HUDEP-2 (cell line): ENCODE results near the gene UBC.
"Not testable (repeated sequence)": the region's sequence is repeated elsewhere in the genome, so short reads cannot be mapped to it uniquely, and the experiment has no call there.

Source experiments
- DNase-seq, 76 experiments: peaks; one replicate each; lab custom pipeline; 2025; ENCODE audit not compliant: unreplicated experiment in 76 of 76; lab: John Stamatoyannopoulos, UW

The UBC gene

DNA sequence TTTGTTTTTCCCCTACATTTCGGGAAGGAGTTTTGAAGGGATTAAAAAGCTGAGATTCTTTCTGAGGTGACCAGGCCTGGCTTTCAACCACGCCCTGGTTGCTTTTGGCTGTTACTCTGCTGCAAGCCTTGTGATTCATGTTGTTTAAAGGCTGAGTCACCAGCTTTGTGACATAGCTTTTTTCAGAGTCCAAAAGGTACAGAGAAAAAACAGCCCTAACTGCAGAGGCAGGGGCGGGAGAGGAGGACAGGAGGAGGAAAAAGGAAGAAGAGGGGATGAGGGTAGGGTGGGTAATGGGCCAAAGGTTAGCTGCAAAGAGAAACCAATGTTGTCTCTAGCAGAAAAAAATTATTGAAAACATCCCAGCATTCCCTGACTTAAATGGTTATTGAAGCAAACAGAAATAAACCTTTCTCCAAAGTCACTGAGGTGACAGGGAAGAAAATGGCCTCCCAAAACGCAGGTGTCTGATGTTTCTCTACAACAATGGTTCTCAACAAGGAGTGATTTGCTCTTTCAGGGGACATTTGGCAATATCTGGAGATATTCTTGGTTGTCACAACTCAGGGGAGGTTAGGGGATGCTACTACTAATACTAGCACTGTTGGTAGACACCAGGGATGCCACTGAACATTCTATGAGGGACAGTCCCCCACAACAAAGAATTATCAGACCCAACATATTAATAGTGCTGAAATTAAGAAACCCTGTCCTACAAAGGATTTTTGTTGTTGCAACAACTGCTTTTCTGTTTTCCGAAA is 2.1 kb upstream of the UBC start:
- no peak for DNase-seq

DNA sequence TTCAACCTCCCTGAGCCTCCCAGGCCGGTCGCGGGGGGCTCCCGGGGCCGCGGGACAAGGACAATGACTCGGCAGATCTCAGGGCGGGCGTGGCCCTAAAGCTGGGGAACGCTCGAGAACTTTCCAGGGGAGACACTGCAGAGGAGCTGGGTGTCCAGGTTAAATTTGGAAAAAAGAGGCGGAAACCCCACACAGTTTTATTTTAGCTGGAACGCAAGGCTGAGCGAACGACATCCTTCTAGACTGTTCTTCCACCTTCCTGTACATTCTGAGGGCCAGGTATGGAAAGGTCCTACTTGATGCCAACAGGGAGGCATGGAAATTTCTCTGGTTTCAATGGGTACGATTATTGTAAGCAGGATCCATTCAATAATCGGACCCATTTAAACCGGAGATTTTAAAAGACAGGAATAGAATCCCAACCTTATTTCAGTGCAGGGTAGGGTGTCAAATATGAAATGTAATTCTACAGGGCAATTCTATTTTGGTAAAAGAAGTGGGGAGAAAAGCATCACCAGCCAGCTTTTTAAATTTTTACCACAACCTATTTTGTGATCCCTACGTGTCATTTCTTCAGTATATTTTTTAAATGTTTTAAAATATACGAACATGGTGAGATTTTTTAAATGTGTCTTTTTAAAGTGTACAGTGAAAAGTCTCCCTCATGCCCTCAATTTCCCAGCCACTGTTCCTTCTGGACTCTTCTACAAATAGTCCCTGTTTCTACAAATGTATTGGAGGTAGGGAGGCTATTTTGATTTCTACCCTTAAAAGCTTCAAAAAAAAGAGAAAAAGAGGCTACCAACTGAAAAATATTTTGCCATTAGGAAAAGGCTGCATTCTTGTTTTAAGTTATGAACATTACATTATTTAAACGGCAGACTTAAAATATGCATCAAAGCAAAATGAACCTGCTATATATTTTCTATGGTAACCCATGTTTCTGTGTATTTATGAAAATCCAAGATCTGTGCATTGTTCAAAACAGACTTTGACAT is 1.1 kb upstream of the UBC start:
- DNase-seq = no peak

DNA sequence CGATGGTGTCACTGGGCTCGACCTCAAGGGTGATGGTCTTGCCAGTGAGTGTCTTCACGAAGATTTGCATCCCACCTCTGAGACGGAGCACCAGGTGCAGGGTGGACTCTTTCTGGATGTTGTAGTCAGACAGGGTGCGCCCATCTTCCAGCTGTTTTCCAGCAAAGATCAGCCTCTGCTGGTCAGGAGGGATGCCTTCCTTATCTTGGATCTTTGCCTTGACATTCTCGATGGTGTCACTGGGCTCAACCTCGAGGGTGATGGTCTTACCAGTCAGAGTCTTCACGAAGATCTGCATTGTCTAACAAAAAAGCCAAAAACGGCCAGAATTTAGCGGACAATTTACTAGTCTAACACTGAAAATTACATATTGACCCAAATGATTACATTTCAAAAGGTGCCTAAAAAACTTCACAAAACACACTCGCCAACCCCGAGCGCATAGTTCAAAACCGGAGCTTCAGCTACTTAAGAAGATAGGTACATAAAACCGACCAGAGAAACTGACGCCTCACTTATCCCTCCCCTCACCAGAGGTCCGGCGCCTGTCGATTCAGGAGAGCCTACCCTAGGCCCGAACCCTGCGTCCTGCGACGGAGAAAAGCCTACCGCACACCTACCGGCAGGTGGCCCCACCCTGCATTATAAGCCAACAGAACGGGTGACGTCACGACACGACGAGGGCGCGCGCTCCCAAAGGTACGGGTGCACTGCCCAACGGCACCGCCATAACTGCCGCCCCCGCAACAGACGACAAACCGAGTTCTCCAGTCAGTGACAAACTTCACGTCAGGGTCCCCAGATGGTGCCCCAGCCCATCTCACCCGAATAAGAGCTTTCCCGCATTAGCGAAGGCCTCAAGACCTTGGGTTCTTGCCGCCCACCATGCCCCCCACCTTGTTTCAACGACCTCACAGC is 717 bp downstream of the UBC start:
- DNase-seq = no peak

DNA sequence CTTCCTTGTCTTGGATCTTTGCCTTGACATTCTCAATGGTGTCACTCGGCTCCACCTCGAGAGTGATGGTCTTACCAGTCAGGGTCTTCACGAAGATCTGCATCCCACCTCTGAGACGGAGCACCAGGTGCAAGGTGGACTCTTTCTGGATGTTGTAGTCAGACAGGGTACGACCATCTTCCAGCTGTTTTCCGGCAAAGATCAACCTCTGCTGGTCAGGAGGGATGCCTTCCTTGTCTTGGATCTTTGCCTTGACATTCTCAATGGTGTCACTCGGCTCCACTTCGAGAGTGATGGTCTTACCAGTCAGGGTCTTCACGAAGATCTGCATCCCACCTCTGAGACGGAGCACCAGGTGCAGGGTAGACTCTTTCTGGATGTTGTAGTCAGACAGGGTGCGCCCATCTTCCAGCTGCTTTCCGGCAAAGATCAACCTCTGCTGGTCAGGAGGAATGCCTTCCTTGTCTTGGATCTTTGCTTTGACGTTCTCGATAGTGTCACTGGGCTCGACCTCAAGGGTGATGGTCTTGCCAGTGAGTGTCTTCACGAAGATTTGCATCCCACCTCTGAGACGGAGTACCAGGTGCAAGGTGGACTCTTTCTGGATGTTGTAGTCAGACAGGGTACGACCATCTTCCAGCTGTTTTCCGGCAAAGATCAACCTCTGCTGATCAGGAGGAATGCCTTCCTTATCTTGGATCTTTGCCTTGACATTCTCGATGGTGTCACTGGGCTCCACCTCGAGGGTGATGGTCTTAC is 1.7 kb downstream of the UBC start:
- not testable (repeated sequence) for DNase-seq

DNA sequence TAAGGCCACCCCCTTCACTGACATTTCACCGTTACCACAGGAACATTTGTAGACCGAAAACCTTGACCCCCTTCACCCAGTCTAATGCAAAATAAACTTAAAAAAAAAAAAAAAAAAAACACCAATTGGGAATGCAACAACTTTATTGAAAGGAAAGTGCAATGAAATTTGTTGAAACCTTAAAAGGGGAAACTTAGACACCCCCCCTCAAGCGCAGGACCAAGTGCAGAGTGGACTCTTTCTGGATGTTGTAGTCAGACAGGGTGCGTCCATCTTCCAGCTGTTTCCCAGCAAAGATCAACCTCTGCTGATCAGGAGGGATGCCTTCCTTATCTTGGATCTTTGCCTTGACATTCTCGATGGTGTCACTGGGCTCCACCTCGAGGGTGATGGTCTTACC is 2.9 kb downstream of the UBC start:
- not testable (repeated sequence) for DNase-seq

DNA sequence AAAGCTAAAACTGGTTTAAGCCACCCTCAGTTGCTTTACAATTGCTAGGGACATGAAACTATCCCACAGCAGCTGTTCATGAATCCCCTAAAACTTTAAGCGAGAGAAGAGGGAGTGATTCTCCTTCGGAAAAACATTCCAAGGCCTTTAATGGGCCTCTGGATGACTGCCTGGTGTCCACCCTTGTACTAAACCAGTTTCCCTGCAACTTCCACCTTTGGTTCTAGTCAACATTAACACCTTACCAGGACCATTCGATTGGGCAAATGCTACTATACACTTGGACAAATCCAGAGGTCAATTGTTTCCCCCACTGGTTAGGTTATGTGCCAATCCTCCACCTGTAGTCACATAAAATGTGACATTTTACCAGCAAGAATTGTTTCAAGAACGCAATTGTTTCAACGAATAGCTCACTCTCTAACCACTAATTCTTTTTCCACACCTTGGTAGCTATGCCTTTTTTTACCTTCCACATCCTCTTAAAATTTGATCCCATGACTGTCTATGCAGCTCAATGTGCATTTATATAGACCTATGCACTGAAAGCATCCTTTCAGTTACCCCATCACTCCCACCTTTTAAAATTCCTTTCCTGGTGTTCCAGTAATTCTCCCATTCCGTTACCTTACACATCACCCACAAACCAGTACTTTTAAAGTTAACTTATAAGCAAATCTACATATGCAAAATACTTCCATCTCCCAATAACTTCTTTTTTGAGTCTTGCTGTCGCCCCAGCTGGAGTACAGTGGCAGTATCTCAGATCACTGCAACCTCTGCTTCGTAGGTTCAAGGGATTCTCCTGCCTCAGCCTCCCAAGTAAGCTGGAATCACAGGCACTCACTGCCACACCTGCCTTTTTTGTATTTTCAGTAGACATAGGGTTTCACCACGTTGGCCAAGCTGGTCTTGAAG is 3.6 kb downstream of the UBC start:
- no peak for DNase-seq

DNA sequence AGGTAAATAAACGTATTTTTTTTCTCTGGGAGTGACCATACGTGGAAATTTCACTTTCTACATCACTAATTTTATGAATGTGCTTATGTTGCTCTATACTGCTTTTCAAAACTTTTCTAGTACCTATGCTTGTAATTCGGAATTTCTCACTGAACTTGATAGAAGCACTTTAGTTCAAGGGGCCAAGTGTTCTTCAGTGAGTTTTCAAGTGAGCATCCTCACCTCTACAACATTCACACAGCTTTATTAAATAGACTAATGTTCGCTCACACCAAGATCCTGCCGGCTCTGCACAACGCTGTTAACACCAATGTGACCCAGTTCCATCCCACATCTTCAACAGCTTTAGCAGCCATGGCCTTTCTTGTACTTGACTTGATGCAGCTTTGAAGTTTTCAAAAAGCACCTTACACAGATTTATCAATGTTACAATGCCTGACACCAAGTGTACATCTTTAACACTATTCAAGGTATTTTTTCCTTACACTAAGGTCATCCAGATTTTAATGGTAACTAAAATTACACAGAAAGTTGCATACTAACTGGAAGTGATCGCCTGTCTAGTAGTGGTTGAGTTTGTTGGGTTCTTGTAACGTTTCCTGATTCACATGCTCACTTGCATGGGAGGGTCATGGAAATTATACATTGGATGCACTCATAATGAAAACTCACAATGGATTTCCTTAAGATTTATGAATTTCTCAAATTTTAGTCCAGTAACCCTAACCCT is 4.5 kb downstream of the UBC start:
- DNase-seq = no peak

DNA sequence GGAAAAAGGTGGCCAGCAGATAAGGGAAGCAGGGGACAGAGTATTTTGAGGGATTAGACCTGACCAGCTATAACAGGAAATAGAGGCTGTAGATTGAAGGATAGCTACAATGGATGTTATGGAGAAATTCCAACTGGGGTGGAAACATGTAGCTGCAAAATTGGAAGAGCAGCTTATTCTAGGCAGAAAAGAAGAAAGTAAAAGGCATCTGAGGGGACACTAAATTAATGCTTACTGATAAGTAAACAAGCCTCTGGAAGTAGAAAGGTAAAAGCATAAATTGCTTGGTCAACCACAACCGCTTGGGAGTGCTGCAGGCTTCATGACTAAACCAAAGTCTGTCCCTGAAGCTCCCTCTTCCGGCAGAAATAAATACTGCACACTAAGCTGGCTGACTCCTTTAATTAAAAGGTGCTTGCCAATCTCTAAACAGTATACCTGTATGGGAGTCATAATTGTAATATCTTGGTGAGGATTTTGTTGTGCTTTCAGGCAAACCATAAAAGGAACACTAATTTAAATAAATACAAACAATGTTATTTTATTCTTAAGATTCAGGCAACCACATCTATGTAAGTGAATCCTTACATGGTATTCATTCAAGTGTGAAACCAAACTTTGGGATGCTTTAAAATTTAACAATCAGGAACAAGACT is 7.7 kb downstream of the UBC start:
- no peak for DNase-seq

DNA sequence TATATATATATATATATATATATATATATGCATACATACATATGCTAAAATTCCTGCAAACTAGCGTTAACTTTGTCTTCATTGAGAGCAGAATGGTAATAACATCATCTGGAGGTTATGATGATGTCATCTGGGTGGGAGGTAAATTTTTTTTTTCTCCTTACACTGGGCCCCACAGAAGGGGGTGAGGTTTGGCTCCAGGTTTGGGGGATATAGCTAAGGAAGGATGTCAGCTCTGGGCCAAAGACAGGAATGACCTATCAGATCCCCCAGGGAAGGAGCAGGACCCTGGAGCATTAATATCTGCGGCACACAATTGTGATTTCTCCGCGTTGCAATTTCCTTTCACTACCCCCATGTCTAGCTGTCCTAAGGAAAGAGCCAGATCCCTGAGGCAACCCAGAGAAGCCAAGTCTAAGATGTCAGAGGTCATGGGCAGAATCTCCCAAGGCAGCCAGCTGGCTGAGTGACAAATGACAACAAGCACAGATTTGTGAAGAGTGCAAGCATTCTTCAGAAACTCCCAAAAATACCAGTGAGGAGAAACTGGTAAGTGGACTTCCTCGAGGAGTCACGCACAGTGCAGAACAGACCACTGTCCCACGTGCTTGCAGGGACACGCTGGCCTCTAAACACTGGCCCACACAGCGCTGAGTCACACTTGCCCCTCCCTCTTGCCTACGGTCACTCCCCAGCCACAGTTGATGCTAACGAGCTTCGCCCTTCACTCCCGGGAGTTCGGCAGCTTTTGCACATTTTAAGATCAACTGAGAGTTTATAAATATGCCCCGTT is 9.9 kb downstream of the UBC start:
- peak in 66 of 76 experiments; percentile 4 to 79 (median 44) for DNase-seq

DNA sequence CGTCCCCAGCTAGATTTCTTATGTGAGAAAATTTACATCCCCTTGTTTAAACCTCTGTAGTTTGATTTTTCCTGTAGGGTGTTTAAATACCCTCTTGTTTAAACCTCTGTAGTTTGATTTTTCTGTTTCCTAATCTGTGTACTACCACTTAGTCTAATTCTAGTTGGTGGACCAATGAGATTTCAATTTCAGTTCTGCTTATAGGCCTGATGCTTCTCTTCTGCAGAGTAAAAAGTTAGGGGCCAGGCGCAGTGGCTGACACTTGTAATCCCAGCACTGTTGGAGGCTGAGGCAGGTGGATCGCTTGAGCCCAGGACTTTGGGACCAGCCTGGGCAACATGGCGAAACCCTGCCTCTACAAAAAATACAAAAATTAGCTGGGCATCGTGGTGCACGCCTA is 11.5 kb downstream of the UBC start:
- DNase-seq = no peak

DNA sequence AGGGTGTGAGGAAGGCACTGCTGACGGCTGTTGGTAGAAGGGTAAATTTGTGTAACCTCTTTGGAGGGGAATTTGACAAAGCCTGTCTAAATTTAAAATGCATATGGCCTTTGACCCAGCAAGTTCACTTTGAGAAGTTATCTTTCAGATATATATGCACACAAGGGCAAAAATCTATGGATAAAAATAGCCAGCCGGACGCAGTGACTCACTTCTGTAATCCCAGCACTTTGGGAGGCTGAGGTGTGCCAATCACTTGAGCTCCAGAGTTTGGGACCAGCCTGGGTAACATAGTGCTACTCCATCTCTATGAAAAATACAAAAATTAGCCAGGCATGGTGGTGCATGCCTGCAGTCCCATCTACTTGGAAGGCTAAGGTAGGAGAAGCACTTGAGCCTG is 13.4 kb downstream of the UBC start:
- no peak for DNase-seq

DNA sequence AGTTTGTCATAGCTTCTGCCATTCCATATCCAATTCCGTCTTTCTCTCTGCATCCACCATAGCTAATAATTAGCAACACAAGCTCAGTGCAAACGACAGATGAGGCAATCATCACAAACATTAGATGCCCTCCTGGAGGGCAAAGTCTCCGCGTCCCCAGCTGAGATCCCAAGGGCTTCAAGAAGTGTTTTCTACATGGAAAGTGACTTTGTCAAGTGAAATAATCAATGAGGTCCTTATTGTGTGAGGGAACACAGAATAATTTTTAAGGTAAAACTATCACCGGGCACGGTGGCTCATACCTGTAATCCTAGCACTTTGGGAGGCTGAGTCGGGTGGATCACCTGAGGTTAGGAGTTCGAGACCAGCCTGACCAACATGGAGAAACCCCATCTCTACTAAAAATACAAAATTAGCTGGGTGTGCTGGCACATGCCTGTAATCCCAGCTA is 14.1 kb downstream of the UBC start:
- DNase-seq = not testable (repeated sequence)

DNA sequence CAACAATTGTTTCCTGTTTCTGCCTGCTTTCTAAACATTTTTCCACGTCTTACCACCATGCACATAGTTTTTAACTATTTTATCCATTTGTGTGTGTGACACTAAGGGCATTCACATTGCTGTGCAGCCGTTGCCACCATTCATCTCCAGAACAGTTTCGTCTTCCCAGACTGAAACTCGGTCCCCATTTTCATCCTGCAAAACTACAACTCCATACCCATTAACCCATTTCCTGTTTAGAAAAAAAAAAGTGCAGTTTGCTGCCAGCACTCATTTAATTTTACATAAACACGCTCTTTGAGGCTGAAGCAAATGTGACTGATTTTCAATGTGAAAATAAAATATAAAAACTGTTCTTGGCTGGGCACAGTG is 15.5 kb downstream of the UBC start:
- DNase-seq = no peak

DNA sequence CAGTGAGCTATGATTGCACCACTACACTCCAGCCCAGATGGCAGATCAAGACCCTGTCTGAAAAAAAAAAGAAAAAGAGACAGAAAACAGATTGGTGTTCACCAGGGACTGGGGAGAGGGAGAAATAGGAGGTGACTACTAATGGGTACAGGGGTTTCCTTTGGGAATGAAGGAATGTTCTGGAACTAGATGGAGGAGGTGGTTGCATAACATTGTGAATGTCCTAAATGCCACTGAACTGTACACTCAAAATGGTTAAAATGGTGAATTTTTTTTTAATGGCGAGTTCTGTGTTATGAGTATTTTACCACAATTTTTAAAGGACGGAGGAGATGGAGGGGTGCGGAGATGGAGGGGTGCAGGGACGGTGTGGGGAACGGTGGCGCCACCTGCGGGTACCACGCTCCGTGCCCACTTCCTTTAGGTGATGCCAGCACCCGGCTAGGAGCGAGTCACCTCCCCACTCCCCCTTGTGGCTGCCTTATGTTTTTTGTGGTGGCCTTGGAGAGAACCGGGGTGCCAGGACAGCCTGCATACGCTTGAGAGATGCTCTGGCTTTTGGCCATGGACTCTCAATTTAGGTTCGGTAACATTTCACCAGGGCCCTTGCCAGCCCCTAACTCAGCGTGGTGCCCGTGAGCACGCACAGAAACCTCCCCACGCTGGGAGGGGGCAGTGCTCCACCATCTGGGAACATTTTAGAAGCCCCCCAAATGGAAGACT is 16.1 kb downstream of the UBC start:
- peak in 68 of 76 experiments; percentile 6 to 80 (median 57) for DNase-seq

DNA sequence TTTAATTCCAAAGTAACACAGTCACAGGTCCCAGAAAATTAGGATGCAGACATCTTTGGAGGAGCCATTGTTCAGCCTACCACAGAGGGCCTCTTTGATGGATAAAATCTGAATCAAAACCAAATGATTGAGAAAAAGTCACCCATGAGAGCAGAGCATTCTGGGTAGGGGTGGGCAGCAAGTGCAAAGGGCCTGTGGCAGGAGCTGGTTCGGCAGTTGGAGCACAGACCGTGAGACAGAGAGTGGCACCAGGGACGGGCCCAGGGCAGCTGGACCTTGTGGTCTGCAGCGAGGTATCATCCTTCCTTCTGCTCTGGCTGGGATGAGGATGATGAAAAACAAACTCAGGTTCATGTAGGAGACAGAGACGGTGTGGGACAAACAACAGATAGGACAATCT is 18.0 kb downstream of the UBC start:
- no peak for DNase-seq

DNA sequence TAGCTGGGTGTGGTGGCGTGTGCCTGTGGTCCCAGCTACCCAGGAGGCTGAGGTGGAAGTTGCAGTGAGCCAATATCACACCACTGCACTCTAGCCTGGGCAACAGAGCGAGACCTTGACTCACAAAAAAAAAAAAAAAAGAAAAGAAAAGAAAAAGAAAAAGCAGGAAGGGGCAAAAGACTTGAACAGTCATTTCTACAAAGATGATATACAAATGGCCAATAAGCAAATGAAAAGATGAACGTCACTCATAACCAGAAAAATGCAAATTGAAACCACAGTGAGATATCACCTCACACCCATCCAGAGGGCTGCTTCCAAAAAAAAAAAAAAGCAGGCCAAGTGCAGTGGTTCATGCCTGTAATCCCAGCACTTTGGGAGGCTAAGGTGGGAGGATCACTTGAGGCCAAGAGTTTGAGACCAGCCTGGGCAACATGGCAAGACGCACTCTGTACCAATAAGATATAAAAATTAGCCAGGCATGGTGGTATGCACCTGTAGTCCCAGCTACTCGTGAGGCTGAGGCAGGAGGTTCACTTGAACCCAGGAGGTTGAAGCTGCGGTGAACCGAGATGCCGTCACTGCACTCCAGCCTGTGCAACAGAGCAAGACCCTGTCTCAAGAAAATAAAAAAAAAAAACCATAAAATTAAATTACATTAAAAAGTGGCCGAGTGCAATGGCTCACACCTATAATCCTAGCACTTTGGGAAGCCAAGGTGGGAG is 20.5 kb downstream of the UBC start:
- no peak for DNase-seq
